Inflammatory macrophage (primary cell): Measurements from ENCODE around the gene USO1.
"Not testable (repeated sequence)": the region's sequence is repeated elsewhere in the genome, so short reads cannot be mapped to it uniquely, and the experiment has no call there.

Experiments used
- DNase-seq, 2 donors: peaks; one replicate each; pipeline ENCODE4 v3.0.0-alpha.2; 2020 to 2022
- total RNA-seq, 18 experiments: gene quantifications; one replicate each; lab custom pipeline; 2026; ENCODE audit warnings: mixed read lengths in 6 of 18, inconsistent platforms in 2 of 18; lab: John Stamatoyannopoulos, UW

USO1 gene
- total RNA-seq = 167 to 315 (median 233) reads per million in 18 experiments

GRCh38 chr4:75724066-75724866 is at the start of gene USO1:
TSS of gene USO1 (plus strand) at chr4:75724577. CDS start at chr4:75724820, 243 bp downstream.
- DNase-seq = peak; percentile 99

DNA sequence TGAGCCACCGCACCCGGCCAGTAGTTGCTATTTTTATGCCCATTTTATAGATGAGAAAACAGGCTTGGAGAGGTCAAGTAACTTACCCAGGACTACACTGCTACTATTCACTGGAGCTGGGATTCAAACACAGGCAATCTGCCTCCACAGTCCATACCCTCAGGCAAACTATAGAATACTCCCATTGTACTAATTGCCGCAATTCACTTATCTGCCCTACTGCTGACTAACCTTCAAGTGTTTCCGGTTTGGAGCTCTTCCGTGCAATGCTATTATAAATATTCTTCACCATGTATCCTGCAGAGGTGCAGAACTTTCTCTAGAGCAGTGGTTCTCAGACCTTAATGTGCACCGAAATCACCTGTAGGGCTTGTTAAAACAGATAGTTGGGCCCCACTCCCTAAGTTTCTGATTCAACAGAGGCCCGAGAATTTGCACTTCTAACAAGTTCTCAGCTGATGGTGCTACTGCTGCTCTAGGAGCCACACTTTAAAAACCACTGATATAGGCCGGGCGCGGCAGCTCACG is 49.3 kb upstream of the USO1 start:
- DNase-seq = no peak

GRCh38 chr4:75678473-75678872 is 45.9 kb upstream of the USO1 start:
- DNase-seq = no peak

GRCh38 chr4:75678965-75679364 is 45.4 kb upstream of the USO1 start:
- DNase-seq = no peak

DNA sequence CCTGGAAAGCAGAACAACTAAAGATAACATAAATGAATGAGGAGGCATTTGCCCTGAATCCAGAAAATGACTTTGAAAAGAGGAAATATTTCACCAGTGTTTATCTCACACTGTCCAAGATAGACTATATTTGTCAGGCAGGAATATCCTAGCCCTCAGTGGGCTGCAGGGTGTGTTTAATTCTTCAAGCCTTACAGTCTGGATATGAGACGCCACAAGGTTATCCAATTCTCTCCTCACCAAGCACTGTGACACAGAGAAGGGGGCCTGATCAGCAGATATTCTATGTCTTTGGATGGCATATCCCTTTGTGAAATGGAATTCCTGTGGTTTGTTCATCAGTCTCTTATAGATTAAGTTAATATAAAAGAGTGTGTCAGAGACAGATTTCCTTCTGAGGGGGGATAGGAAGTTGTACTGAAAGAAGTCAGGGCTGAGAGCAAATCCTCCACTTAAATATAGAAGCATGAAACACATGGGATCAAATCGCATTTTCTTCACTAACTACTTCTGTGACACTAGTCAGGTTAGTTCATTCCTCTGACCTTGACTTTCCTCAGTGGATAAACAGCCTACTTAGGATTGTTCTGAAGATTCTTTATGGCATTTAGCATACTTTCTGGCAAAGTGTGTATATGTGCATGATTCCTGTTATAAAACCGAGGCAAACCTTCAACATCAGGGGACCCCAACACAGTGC is 44.4 kb upstream of the USO1 start:
- DNase-seq = no peak

DNA sequence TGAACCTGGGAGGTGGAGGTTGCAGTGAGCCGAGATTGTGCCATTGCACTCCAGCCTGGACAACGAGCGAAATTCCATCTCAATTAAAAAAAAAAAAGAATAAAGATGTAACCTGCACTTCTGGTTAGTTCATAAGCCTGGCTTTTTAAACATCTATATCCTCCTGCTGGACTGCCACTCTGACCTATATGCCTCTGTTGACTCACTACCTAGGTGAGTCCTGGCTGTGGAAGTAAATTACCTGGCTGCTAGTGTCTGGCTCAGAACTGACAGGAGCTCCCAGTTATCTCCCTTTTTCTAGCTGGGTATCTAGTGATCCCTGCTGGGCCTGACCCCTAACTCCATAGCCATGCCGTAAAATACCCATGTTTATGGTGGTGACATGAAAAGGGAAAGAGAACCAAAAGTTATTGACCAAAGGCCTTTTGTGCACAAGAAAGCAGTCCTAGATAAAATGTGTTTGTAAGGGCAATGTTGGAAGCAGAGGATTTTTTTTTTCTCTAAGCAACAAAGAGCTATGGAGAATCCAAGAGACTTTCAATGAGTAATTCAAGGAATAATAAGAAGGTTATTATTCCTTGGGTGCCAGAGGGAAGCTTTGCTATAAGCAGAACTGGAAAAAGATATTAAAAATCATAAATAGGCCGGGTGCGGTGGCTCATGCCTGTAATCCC is 40.8 kb upstream of the USO1 start:
- DNase-seq = no peak

DNA sequence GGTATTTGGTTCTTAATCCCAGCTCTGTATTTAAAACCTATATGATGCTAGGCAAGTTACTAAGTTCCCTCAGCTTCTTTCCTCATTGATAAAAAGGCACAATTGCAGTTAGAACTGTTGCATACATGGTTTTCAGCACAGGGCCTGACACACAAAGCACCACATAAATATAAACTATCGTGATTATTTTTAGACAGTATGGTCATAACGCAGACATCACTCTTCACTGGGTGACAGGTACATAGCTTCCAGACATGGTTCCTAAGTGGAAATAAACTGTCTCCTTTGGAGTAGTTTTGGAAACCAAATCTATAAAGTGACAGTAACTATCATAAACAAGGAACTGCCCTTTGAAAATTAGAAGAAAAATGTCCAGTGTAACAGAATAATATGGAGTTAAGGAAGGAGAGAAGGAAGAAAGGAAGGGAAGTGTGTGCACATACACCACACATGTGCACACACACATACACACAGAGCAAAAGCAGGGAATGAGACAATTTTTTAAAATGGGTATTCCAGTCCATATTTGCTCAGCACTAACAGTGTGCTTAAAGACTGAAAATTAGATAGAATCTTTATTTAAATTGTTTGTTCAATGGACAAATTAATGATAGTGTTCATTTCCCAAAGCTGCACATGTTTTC is 38.7 kb upstream of the USO1 start:
- DNase-seq = no peak

DNA sequence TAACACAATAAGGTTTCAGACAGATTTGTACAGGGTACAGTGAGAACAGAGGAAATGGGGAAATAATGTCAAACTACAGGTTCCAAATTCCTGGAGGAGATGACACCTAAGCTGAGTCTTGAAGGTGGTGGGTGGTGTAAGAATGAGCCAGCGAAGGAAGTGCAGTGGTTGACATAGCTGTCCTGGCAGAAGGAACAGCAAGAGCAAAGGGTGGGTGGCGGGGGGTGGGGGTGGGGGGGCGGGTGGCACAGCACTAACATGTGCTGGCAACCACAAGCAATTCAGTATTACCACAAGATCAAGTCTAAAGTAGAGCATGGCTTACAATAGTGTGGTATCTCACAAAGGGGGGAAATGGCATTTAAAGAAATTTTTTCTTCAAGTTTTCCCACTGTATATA is 38.0 kb upstream of the USO1 start:
- peak in 1 of 2 donors; percentile 54 for DNase-seq

- not testable (repeated sequence) for DNase-seq
These were observed 37.3 kb upstream of the USO1 start for GRCh38 chr4:75687125-75687524.

GRCh38 chr4:75692066-75692465 is 32.3 kb upstream of the USO1 start:
- DNase-seq = not testable (repeated sequence)

DNA sequence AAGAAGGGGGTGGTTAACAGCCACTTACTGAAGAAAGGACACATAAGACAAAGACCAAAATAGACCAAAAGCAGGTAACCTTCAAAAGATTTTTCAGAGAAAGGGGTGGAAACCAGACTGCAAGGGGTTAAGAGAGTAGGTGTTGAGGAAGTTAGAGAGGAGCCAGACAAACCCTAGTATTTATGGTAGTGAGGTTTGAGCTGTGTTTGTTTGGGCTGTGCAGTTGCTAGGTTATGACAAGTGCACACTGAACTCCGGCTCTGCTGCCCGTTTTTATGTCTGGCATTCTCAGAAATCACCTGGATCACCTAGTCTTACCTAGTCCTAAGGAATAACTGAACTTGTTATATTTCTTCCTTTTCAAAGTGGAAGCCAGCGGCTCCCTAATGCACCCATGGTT is 28.3 kb upstream of the USO1 start:
- DNase-seq = peak; percentile 67 to 85

DNA sequence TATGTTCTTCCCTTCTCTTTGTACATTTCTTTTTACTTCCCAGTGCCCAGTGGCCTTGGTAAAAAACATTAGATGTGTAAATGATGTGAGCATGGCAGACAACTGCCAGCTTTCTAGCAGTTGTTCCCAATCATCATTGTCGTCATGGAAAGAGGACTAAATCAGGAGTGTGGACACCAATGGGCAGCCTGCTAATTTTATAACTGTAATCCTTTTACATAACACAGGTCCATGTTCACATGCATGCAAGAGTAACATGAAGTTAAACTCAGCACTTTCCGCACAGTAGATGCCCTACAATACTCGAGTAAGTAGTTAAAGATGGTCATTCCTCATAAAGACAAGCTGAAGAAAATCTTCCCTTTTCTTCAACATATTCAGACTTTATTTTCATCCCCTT is 27.8 kb upstream of the USO1 start:
- peak; percentile 33 to 51 for DNase-seq

DNA sequence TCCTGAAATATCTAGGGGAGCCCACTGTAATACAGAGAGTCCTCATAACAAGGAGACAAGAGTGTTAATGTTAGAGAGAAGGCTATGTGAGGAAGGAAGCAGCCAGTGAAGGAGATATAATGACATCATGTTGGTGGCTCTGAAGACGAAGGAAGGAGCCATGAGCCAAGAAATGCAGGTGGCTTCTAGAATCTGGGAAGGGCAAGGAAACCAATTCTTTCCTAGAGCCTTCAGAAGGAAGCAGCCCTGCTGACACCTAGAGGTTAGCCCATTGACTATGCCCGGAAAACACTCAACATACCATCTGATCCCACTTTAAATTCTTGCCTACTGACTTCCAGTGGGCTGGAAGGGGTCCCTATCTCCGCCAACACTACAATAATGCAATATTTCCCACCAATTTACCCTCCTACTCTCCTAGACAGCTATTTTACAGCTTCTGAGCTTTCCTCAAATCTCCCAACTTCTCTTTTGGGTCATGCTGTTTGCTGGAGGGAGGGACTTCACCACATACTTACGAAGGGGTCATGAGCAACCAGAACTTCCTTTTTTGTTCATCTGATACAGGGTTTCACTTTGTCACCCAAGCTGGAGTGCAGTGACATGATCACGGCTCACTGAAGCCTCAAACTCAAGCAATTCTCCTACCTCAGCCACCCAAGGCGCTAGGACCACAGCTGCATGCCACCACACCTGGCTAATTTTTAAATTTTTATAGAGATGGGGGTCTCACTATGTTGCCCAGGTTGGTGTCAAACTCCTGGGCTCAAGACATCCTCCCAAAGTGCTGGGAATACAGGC is 26.0 kb upstream of the USO1 start:
- peak; percentile 87 to 90 for DNase-seq

GRCh38 chr4:75698963-75699228 is 25.5 kb upstream of the USO1 start:
- DNase-seq = no peak

DNA sequence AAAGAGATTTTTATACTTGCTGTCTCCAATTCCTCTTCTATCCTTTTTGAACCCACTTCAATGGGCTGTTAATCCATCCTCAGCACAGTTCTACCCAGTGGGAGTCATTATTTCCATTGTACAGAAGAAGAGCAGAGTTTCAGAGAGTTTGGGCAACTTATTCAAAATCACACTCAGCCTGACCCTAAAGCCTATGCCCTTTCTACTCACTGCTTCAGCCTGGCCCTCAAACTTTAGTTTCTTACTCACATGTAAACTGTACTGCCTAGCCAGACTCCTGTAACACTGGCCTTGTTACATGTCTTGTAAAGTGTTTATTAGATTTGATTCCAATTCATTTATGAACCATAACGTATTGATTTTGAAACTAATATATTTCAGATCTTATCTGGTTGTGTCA is 25.1 kb upstream of the USO1 start:
- no peak for DNase-seq

DNA sequence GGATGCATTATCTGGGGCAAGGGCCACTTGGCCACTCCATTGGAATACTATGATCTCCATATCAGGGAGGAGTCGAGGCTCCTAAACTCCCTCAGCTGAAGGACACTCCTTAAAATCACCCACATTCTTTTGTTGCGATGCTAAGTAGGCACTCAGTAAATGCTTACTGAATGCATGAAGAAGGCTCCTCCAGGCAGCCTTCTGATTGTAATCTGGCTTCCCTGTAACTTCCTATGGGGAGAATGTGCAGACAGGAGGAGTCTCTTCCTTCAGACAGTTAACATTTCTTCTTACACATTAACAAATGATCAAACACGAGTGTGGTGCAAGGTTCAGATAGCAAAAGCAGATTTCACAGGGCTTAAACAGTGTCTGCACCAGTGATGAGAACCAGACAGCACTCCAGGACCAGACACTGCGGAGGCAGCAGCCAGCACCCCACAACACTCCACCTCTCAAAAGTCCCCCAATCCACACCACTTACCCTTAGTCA is 21.4 kb upstream of the USO1 start:
- no peak for DNase-seq

- DNase-seq = no peak
These were observed 19.0 kb upstream of the USO1 start for GRCh38 chr4:75705198-75705977.

- peak; percentile 51 to 55 for DNase-seq
These were observed 16.1 kb upstream of the USO1 start for GRCh38 chr4:75708218-75708691.

DNA sequence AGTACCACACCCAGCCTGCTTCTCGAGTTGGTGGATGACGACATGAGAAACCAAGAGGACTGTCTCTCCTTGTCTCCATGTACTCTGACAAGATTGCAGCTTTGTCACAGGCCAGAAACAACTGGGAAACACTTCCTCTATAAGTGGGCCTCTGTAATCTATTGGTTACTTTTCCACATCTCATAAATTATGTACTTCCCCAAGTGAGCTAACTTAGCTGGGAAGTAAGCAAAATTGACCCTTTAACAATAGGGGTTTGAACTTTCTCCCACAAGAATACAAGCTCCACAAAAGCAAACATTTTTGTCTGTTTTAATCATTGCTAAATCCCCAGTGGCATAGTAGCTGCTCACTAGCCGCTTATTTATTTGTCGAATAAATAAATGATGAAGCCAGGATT is 14.1 kb upstream of the USO1 start:
- DNase-seq = peak; percentile 69 to 72

GRCh38 chr4:75714011-75714410 is 10.4 kb upstream of the USO1 start:
- no peak for DNase-seq

GRCh38 chr4:75714704-75715103 is 9.7 kb upstream of the USO1 start:
- DNase-seq = no peak
